GM18873 (cell line): ENCODE results near the gene RECQL5.
"Not testable (repeated sequence)": the region's sequence is repeated elsewhere in the genome, so short reads cannot be mapped to it uniquely, and the experiment has no call there.

Experiments used
- ATAC-seq: cut with Tn5 transposase; IDR thresholded peaks from one replicate; pipeline ENCODE4 v1.9.1; 2021; ENCODE audit warnings: mild to moderate bottlenecking, moderate library complexity, moderate number of reproducible peaks; ENCODE audit not compliant: unreplicated experiment, low FRiP score

Gene RECQL5

DNA sequence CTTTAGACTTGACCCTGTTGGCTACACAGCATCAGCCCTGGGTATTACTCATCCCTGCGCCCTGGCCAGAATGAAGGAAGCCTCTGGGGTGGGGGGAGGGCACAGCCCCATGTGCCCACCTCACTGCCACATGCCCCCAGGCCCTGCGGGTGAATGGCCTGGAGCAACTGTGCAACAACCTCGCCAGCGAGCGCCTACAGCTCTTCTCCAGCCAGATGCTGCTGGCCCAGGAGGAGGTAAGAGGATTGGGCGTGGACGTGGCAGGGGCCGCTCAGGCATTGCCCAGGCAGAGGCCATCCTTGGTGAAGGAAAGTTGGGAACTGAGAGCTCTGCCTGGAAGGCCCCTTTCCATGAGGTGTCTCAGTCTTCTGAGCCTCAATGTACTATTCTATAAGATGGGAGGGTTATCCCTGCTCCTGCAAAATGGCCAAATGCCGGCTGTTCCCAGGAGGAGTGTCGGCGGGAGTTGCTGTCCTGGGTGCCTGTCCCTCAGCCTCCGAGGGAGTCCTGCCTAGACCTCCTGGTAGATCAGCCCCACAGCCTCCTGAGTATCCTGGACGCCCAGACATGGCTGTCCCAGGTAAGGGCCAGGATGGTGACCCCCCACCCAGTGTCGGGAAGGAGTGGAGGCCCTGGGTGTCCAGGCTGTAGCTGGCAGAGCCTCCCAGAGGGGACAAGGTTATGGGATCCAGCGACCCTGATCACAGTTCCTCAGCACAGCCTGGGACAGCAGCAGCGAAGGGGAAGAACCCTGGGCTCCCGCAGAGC lies 70.5 kb downstream of the RECQL5 start:
- ATAC-seq = no peak

DNA sequence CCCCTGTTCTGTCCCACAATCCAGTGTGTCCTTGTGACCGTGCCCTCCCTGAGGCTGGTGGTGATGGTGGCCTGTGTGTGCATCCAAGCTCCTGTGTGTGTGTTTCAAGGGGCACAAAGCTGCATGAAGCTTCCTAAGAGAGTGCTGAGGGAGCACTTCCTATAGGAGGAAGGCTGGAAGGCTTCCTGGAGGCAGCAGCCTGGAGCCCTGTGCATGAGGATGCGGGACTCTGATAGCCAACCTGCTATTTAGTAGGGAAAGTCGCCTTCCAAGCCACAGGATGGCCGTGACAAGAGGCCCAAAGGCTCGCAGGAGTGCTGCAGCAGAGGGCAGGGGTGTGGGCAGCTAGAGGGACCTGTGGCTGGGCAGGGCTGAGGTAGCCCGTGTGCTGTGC lies 71.0 kb downstream of the RECQL5 start:
- ATAC-seq = no peak

DNA sequence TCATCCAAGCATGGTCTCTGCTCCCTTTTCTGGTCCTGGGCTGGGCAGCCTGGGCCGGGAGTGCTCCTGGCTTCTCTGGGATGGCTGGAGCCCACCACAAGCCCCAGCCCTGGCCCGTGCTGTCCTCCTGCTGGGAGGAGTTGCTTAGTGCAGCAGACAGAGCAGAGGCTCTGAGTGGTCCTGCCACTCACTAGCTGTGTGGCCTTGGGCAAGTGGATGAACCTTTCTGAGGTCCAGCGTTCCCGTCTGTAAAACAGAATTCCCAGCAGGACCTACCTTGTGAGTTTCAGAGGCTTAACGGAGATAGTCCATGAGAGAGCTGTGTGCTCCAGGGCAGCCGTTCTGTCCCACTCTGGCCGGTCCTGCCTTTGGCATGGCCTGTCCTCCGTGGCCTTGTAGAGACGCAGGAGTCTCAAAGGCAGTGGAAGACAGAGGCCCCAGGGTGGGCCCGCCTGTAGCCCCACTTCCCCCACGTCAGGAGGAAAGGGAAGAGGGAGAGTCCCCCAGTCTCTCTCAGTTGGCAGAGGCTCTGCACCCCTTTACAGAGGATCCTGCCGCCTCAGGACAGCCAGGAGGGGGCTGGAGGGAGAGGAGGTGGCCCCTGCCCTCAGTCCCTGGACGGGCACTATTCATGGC lies 71.6 kb downstream of the RECQL5 start:
- ATAC-seq = no peak

DNA sequence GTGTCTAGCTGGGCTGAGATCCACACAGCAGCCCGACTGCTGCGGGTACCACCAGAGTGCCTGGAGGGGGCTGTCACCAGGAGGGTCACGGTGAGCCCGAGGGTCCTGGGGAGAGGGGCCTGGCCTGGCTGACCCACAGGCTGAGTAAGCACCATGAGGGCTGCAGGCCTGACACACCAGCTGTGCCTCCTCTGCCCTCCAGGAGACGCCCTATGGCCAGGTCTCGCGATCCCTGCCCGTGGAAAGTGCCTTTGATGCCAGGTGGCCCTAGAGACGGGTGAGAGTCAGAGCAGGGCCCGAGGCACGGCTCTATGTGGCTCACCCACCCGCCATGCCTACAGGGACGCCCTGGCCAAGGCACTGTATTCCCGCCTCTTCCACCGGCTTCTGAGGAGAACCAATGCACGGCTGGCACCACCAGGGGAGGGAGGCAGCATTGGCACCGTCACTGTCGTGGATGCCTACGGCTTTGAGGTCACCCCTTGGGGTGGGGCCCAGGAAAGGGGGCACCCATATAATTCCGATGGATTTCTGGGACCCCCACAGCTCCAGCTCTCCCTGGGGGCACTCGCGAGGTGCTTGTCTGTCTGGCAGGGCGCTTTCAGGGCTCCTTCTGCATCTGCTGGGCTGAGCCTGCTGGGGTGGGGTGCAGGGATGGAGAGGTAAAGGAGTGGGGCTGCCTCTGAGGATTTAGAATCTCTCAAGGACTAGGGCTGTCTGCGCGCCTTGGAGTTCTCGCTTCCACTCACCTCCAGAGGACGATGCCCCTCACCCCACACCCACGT lies 72.3 kb downstream of the RECQL5 start:
- no peak for ATAC-seq

DNA sequence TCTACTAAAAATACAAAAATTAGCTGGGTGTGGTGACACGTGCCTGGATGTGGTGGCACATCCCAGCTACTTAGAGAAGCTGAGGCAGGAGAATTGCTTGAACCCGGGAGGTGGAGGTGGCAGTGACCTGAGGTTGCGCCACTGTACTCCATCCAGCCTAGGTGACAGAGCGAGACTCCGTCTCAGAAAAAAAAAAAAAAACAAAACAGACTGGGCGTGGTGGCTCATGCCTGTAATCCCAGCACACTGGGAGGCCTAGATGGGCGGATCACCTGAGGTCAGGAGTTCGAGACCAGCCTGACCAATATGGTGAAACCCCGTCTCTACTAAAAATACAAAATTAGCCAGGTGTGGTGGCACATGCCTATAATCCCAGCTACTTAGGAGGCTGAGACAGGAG lies 73.5 kb downstream of the RECQL5 start:
- ATAC-seq = not testable (repeated sequence)

DNA sequence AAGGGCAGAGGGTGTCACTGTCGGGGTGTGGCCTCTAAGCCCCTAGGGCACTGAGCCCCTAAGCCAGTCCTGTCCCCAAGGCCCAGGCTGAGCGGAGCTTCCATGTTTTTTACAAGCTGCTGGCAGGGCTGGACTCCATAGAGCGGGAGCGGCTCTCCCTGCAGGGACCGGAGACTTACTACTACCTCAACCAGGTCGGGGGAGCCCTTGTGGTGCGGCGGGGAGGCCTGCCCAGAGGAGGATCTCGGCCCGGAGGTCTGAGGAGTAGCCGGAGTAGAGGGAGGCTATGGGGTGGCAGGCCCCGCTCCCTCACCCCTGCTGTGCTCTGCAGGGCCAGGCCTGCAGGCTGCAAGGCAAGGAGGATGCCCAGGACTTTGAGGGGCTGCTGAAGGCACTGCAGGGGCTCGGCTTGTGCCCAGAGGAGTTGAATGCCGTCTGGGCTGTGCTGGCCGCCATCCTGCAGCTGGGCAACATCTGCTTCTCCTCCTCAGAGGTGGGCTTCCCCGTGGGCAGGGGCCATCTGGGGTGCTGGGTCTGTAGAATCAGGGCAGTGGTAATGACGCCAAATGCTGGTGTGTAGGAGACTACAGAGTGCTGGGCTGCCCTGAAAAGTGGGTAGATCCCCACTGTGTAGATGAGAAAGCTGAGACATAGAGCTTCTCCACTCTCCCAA lies 74.5 kb downstream of the RECQL5 start:
- no peak for ATAC-seq

DNA sequence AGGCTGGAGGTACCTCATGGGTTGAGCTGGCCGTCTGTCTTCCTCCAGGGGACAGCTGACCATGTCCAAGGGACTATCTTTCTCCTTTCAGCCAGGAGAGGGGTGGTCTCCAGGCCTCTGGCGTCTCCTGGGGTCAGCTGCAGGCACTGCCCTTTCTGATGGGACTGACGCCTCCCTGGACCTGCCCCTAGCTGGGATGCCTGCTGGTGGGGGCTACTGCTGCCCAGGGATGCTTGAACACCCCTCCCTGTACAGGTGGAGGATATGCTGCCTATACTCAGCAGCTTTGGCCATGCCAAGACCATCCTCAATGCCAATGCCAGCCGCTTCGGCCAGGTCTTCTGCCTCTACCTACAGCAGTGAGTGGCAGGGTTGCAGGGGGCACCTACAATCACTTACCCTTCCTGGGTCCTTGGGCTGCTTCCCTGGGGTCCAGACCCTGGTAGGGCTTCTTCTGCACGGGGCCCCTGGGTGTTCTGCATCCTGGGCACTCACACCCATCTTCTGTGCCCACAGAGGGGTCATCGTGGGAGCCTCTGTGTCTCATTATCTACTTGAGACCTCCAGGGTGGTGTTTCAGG lies 75.1 kb downstream of the RECQL5 start:
- no peak for ATAC-seq

DNA sequence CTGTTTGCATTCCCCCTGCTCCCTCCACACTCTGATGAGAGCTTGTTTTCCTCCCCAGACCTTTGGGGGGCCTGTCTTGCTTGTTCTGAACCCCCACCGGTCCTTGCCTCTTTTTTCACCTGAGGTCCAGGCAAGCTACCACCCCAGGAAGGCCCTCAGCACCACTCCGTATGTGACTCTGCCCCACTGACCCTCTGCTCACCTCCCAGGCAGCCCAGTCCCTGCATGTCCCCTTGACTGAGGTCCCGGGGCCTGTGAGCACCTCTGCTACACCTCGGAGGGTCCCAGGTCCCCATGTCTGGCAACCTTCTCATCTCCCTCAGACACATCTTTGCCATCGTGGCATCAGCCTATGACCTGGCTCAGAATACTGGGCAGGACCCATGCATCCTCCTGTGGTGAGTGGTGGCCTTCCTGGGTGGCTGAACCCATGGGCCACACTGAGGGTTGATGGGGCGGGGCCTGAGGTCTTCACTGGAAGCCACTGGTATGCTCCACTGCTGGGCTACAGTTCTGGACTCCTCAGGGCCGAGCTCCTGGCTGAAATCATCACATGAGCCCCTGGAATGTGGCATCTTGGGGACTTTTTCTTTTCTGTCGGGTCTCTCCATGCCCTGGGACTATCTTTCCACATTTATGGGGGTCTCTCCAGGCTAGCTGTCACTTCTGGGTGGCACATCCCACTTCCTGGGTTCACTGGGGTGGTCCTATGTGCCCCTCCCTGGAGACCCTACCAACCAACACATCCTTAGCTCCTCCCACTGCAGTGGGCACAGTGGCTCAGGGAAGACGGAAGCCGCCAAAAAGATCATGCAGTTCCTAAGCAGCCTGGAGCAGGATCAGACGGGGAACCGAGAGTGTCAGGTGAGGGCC lies 75.9 kb downstream of the RECQL5 start:
- ATAC-seq = no peak

DNA sequence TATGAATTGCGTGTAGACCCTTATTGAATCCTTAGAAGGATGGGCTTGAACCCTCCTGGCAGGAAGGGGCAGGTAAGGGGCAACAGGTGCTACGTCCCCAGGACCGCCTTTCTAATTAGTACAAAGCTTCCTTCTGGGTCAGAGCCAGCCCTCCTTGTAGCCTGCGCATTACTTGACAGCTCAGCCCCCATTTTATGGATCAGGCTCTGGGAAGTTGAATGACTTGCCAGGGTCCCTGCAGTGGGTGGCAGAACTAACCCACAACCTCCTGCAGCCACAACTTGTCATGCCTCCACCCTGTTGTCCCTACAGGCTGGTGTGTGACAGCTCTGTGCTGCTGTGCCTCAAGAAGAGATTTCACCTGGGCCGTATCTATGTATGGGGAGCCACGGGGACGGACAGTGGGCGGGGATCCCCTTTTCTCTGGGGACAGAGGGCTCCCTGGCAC lies 76.6 kb downstream of the RECQL5 start:
- ATAC-seq = no peak

DNA sequence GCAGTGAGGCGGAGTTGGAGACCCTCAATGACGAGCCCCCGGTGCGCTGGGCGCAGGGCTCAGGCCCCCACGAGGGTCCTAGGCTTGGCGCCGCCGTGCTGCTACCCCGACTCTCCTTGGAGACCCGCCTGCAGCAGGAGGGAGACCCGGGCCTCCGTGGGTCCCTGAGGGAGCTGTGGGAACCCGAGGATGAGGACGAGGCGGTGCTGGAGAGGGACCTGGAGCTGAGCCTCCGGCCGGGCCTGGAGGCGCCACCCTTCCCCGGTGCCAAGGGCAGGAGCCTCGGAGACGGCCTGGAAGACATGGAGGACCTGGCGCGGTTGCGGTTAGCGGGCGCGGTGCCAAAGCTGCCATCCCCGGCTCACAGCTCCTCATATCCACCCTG lies 77.0 kb downstream of the RECQL5 start:
- no peak for ATAC-seq

DNA sequence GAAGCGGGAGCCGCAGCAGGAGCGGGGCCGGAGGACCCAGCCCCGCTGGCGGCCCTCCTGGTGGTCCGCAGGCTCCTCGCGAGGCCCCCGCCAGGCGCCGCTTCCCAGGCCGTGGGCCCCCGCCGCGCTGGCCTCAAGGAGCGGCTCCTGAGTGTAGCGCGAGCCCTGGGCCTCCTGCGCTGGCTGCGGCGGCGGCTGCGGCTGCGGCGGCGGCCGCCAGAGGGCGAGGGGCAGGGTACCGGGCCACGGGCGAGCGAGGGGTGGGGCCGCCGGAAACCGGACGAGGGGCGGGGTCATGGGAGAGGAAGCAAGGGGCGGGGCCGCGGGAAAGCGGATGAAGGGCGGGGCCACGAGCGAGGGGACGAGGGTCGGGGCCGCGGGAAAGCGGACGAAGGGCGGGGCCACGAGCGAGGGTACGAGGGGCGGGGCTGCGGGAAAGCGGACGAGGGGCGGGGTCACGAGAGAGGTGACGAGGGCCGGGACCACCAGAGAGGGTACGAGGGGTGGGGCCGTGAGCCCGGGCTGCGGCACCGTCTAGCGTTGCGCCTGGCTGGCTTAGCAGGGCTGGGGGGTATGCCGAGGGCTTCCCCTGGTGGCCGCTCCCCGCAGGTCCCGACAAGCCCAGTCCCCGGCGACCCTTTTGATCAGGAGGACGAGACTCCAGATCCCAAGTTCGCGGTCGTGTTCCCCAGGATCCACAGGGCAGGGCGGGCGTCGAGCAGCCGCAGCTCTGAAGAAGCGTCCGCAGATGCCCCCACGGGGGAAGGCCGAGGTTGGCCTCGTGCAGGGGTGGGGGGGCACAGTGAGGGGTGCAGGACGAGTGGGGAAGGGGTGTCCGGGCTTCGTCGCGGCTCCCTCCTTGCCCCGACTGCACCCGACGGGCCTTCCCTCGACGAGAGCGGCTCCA lies 77.7 kb downstream of the RECQL5 start:
- no peak for ATAC-seq

DNA sequence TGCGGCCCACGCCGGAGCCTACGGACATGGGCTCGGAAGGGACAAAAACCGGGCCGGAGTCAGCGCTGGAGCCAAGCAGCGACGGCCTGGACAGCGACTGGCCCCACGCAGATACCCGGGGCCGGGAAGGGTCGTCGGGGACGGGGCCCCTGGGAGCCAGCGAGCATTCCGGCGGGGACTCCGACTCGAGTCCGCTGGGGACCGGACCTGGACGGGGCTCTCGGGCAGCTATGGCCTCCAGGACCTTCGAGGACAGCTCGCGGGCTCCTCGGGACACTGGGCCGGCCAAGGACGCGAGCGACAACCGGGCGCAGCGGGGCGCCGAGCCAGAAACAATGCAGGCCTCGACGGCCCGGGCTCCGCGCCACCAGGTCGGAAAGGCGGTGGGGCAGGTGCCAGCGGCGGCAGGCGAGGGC lies 78.3 kb downstream of the RECQL5 start:
- ATAC-seq = no peak

DNA sequence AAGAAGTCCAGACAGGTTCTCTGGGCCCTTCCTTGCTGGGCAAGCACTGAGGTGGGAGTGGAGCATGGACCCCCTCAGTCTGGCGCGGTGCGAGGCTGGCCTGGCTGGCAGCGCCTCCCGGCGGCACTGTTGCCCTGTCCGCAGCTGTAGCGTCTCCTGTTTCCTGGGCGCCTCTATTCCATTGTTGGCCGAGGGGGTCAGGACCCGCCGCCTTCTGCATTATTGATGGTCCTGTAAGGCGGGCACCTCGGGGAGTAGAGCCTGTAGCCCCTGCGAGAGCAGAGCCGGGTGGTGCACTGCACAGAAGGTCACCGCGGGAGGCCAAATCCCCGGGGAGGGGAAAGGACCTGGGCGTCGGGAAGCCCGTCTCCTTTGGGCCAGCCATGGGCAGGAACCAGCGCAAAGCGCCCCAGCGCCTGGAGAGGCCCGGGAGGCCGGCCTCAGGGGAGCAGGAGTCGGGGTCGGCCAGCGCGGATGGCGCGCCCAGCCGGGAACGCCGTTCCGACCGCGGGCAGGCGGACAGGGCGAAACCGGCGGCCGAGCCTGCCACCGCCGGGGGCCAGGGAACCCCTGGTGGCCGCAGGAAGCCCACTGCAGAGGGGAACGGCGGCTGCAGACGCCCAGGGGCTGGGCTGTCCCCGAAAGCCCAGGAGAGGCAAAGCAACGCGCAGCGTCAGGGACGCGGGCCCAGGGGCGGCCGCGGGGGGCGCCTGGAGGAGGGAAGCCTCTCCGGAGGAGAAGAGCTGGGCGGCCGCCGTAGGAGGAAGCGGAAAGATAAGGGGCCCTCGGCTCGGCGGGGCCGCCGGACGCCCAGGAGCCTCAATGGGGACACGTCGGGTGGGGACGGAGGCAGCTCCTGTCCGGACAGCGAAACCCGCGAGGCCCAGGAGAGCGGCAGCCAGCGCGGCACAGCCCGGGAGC lies 79.0 kb downstream of the RECQL5 start, which contains the start of gene MYO15B:
MYO15B (plus strand) TSS at position 126 of the 921 bp plus-strand sequence; CDS start at position 384, 258 bp downstream.
- ATAC-seq = no peak

DNA sequence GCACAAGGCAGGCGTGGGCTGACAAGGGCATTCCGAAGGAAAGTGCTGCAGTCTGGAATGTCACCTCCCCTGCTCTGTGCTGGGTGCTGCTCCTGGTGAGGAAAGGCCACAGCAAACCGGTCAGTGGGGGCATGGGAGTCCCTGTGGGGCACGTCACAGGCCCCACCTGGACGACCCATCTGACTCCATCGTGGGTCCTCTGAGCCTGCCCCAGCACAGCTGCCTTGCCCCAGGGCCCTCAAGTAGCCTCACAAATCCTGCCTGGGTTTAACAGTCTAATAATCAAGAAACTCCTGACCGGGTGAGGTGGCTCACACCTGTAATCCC lies 82.1 kb downstream of the RECQL5 start:
- ATAC-seq = no peak

DNA sequence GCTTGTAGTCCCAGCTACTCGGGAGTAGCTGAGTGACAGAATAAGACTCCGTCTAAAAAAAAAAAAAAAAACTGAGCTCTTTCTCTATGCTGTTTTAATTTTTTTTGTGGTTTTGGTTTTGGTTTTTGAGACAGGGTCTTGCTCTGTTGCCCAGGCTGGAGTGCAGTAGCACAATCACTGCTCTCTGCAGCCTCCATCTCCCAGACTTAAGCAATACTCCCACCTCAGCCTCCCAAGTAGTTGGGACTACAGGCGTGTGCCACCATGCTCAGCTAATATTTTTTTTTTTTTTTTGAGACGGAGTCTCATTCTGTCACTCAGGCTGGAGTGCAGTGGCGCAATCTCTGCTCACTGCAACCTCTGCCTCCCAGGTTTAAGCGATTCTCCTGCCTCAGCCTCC lies 83.8 kb downstream of the RECQL5 start:
- not testable (repeated sequence) for ATAC-seq

DNA sequence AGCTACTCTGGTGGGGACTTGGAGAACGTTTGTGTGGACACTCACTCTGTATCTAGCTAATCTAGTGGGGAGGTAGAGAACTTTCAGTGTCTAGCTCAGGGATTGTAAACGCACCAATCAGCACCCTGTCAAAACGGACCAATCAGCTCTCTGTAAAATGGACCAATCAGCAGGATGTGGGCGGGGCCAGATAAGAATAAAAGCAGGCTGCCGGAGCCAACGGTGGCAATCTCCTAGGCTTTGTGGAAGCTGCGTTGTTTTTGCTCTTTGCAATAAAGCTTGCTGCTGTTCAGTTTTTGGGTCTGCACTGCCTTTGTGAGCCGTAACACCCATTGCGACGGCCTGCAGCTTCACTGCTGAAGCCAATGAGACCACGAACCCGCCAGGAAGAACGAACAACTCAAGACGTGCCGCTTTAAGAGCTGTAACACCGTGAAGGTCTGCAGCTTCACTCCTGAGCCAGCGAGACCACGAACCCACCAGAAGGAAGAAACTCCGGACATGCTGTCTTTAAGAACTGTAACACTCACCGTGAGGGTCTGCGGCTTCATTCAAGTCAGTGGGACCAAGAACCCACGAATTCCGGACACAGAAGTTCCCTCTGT lies 85.7 kb downstream of the RECQL5 start:
- not testable (repeated sequence) for ATAC-seq
